NCI-H69 (cell line): ENCODE data around the gene RHOD.

Source experiments
- DNase-seq: peaks from one replicate; lab custom pipeline; 2025; lab: John Stamatoyannopoulos, UW

Gene RHOD, protein sequence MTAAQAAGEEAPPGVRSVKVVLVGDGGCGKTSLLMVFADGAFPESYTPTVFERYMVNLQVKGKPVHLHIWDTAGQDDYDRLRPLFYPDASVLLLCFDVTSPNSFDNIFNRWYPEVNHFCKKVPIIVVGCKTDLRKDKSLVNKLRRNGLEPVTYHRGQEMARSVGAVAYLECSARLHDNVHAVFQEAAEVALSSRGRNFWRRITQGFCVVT

DNA sequence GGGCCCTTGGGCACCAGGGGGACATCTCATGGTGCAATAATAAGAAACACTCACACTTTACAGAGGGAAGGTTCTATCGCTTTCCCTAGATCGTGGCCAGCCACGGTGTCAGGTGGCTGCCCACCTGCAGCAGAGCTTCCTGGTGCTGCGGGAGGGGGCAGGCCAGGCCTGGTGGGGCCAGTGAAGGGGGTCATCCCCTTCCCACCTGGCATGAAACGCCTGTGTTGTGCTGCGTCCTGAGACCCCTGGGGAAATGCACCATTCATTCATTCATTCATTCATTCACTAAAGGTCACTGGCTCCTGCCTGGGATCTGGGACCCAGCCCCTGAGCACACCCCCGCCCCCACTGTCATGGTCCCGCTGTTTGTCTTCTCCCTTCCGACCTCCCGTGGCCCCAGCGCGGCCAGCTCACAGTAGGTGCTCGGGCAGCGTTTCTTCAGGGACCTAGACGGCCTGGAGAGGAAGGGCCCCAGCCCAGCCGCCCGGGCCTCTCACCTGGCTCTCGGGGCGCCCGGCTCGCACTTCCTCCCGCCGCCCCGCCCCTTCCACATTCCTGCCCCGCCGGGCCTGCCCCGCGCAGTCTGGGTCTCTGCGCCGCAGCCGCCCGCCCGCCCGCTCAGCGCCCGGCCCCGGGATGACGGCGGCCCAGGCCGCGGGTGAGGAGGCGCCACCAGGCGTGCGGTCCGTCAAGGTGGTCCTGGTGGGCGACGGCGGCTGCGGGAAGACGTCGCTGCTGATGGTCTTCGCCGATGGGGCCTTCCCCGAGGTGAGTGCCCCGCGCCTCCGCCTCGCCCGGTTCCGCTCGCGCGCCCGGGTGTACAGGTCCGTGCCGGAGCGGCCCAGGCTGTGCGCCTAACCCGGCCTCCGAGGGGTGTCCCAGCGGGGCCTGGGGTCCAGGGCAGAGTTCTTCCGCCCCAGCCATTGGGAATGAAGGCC lies at the start of gene RHOD:
Gene RHOD, plus strand, starts transcription at position 581 of the 938 bp plus-strand sequence. Its CDS starts 56 bp downstream, at position 637.
- peak; percentile 17 for DNase-seq

- no peak for DNase-seq
These were observed 49.5 kb upstream of the RHOD start for GRCh38 chr11:67007126-67007525.

DNA sequence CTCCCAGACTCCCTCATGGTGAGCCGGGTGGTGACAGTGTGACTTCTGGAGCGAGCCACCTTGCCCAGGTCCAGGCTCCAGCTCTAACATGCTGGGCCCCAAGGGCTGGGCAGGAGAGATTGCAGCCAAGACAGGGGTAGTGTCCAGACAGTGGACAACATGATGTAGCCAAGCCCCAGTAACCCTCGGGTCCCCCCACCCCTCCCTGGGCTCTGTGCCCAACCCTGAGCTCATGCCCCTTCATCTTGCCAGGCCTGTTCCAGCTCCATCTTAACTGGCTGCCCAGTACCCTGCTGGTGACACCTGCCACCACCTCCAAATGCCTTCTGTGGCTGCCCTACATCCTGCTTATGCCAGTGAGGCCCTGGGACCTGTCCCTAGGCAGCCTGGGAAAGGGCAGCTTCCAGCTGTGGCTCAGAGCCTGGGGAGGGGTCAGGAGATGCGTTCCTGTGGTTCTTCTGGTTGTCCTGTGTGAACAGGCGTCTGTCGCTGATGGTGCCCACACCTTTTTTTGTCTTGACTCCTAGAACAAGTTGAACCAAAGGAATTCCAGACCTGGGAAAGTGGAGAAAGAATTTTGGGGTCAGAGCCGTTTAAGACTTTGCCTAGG lies 46.2 kb upstream of the RHOD start:
- no peak for DNase-seq

- DNase-seq = no peak
These were observed 43.1 kb upstream of the RHOD start for GRCh38 chr11:67013511-67014045.

DNA sequence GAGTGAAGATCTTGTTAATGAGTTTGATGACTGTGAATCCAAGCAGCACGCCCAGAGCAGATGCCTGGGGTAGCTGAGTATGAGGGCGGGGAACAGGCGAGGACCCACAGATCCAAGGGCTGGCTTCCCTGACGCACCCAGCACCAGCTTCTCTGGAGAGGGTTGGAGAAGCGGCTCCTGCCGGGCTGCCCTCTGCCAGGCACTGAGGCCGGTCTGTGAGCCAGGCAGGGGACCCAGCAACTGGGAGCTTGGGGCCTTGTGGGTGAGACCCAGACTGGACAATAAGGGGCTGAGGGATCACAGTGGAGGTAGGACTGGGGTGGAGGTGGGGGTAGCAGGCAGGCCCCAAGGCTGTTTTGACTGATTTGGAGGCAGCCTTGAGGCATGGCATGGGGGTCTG lies 42.3 kb upstream of the RHOD start:
- DNase-seq = no peak

- DNase-seq = no peak
These were observed 41.6 kb upstream of the RHOD start for GRCh38 chr11:67015048-67015447.

- DNase-seq = no peak
These were observed 40.1 kb upstream of the RHOD start for GRCh38 chr11:67016550-67016949.

DNA sequence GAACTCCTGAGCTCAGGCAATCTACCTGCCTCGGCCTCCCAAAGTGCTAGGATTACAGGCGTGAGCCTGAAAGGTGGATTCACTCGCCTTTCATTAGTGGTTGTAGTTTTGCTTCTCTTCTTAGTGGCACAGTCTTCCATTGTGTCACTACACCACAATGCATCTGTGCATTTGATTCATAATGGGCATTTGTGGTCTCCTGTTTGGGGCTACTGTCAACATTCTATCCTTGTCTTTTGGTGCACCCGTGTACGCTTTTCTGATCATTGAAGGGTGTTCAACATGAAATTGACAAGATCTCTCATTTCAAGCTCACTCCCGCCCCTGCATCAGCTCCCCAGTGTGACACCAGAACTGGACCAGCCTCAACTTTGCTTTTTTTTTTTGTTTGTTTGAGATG lies 35.7 kb upstream of the RHOD start:
- DNase-seq = no peak

- peak; percentile 91 for DNase-seq
These were observed 34.2 kb upstream of the RHOD start for GRCh38 chr11:67022341-67022933.

GRCh38 chr11:67022961-67023956 lies 33.4 kb upstream of the RHOD start, which contains the start of gene SYT12:
Gene SYT12, plus strand, starts transcription at chr11:67023134. Its CDS starts 7,011 bp downstream, at chr11:67030145.
- peak; percentile 70 for DNase-seq

GRCh38 chr11:67023957-67024353 lies 32.7 kb upstream of the RHOD start:
- DNase-seq = no peak

DNA sequence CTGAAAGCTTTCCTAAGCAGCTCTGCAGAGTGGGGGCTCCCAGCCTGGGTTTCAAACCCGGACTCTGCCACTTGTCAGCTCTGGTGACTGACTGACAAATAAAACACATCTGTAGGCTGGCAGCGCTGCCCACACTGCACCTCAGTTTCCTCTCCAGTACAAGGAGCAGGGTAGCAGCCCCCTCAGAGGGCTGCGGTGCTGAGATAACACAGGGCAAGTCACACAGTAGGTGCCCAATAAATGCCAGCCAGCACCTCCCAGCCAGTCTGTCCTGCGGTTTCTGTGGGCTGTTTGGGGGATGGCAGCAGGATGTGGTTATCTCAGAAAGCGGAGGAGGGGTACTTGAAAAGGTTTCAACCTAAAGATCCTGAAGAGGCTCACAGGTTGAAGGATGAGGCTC lies 32.2 kb upstream of the RHOD start:
- DNase-seq = no peak

DNA sequence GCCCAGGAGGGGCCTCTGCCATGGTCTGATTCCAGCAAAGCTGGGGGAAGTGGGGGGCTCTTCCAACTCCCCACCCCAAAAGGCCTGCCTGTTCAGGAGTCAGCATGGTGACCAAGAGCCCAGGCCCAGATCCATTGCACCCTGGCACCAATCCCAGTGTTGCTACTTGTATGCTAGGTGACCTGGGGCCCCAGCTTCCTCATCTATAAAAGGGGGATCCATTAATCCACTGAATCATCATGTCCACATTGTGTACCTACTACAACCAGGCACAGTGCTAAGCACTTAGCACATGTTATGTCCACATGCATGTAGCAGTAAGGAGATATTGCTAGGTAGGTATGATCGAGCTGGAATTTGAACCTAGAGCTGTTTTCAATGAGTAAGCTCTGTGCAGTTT lies 31.7 kb upstream of the RHOD start:
- DNase-seq = no peak

GRCh38 chr11:67025750-67026149 lies 30.9 kb upstream of the RHOD start:
- no peak for DNase-seq

DNA sequence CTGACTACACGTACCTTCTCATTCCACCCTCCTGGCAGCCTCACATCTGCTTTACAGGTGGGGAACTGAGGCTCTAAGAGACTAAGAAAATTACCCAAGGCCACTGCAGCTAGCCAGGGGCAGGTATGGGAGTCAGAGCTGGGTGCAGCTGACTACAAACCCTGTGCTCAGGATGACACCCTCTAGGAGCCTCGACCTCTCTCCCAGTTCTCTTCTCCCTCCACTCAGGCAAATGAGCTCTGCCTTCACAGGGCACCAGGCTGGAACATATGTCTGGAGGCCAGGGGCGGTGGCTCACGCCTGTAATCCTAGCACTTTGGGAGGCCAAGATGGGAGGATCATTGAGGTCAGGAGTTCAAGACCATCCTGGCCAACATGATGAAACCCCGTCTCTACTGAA lies 29.7 kb upstream of the RHOD start:
- no peak for DNase-seq

- DNase-seq = no peak
These were observed 29.1 kb upstream of the RHOD start for GRCh38 chr11:67027483-67027930.

DNA sequence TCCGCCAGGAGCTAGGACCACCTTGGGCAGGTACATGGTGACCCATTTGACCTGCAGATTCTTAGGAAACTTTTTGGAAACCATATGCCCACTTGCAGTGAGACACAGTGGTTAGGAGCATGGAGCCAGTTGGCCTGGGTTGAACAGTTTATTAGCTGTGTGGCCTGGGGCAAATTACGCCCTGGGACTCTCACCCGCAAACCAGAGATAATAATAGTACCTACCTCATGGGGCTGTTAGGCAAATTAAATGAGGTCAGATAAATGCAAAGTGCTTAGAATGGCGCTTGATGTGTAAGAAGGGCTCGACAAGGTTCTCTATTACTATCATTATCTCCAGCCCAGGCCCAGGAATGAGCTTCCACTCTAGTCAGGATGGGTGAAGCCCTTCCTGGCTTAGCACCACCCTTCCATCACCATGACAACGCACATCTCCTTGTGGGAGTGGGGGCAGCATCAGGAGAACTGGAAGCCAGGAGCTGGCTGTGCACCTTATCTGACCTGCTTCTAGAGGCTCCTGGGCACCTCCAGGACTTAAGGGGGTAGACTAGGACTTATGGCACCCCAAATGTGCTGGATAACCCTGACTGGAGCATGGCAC lies 28.6 kb upstream of the RHOD start:
- peak; percentile 41 for DNase-seq

DNA sequence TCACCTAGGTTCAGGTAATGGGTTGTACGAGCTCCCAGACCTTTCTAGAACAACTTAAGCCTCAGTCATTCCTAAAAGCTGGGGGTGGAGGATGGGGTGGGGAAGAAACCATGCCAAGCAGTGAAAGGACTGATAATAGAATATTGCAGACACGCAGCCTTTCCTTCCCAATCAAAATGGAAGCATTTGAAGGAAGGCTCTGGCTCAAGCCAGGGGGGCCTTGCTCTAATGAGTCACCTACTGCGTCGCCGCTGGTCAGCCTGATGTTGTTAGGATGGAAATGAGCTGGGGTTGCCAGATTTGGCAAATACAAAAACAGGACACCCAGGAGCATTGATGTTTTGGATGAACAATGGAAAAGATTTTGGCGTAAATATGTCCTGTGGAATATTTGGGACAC lies 27.5 kb upstream of the RHOD start:
- no peak for DNase-seq

GRCh38 chr11:67030976-67031375 lies 25.7 kb upstream of the RHOD start:
- DNase-seq = no peak

DNA sequence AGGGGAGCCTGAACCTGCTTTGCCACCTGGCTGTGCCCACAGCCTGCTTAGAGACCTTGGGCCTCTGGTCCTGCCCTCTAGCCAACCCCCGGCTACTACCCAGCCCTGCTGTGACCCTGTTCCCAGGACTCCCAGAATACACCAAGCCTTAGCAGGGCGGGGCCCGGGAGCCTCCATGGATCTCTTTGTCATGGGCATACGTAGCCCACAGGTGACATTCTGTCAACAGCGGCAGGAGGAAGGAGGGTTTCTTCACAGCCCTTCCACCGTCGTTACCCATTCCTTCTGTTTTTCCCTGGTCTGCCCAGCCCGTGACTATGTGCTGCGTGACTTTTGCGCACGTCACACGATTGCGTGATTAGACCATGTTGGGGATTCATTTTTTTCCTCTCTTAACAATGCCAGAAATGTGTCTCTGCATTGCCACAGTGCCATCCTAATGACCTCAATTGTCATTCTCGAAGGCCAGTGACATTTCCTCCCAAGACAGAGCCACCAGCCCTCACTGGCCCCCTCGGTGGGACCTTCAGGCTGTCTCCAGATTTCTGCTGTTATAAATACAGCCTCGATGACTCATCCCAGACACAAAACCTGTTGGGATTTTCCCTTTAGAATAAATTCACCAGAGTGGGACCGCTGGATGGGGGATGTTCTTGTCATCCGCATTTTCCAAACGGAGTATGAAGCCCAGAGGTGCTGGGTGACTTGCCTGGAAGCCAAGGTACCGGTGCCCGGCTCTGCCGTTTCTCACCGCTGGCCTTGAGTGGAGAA lies 24.7 kb upstream of the RHOD start:
- DNase-seq = no peak
